NCI-H2029 treated with DMSO at 0.1 percent for 48 hours (cell line): ENCODE measurements around the gene CEP43.

Experiments
- DNase-seq: peaks from one replicate; lab custom pipeline; 2025; lab: John Stamatoyannopoulos, UW

Gene CEP43

GRCh38 chr6:166966268-166966667 is 32.9 kb upstream of the CEP43 start:
- DNase-seq: no peak

GRCh38 chr6:166969390-166970002 is 29.7 kb upstream of the CEP43 start:
- no peak for DNase-seq

- no peak for DNase-seq
These were observed 29.1 kb upstream of the CEP43 start for GRCh38 chr6:166970091-166970490.

- no peak for DNase-seq
These were observed 28.4 kb upstream of the CEP43 start for GRCh38 chr6:166970776-166971175.

- no peak for DNase-seq
These were observed 27.9 kb upstream of the CEP43 start for GRCh38 chr6:166971271-166971670.

- no peak for DNase-seq
These were observed 27.1 kb upstream of the CEP43 start for GRCh38 chr6:166972101-166972500.

- DNase-seq: no peak
These were observed 22.6 kb upstream of the CEP43 start for GRCh38 chr6:166976636-166977035.

- no peak for DNase-seq
These were observed 21.3 kb upstream of the CEP43 start for GRCh38 chr6:166977621-166978525.

- DNase-seq: no peak
These were observed 18.5 kb upstream of the CEP43 start for GRCh38 chr6:166980738-166981137.

- no peak for DNase-seq
These were observed 11.7 kb upstream of the CEP43 start for GRCh38 chr6:166987448-166987847.

GRCh38 chr6:166987930-166988329 is 11.3 kb upstream of the CEP43 start:
- no peak for DNase-seq

GRCh38 chr6:166988674-166989201 is 10.5 kb upstream of the CEP43 start:
- no peak for DNase-seq

GRCh38 chr6:166989427-166990032 is 9.7 kb upstream of the CEP43 start:
- no peak for DNase-seq

- no peak for DNase-seq
These were observed 2.8 kb upstream of the CEP43 start for GRCh38 chr6:166996406-166996805.

GRCh38 chr6:166997348-166997747 is 1.8 kb upstream of the CEP43 start:
- DNase-seq: no peak

- no peak for DNase-seq
These were observed 1.4 kb upstream of the CEP43 start for GRCh38 chr6:166997768-166998255.

- no peak for DNase-seq
These were observed 697 bp upstream of the CEP43 start for GRCh38 chr6:166998256-166999144.

GRCh38 chr6:166999884-167000253 is 672 bp downstream of the CEP43 start:
- no peak for DNase-seq

- DNase-seq: no peak
These were observed 1.6 kb downstream of the CEP43 start for GRCh38 chr6:167000759-167001158.

- DNase-seq: no peak
These were observed 6.4 kb downstream of the CEP43 start for GRCh38 chr6:167005350-167006159.

- no peak for DNase-seq
These were observed 8.8 kb downstream of the CEP43 start for GRCh38 chr6:167007985-167008384.
